HepG2 (cell line): ENCODE data around the gene TCF25. TPM values are rescaled to one million over a fixed set of nuclear protein-coding genes. Genes with fewer than 3 reads are reported as not detected.

Experiments used
- ARNT2 ChIP-seq: sonication (generic); formaldehyde crosslinking; IDR thresholded peaks from 2 replicates; pipeline ENCODE4 v1.8.0; 2022; ENCODE audit warnings: mild to moderate bottlenecking, low read depth, missing genetic modification reagents, moderate library complexity
- FOXP4 ChIP-seq: sonication (generic); formaldehyde crosslinking; IDR thresholded peaks from 2 replicates; pipeline ENCODE4 v1.4.0; 2020; ENCODE audit warnings: missing genetic modification reagents
- HNRNPUL1 ChIP-seq: fragments of 200-400 bp; formaldehyde crosslinking; IDR thresholded peaks from 2 replicates; pipeline ENCODE4 v1.6.1; 2017; ENCODE audit warnings: low read depth, mild to moderate bottlenecking, low read length, moderate library complexity
- MAF1 ChIP-seq: sonication (generic); formaldehyde crosslinking; IDR thresholded peaks from 2 replicates; pipeline ENCODE4 v1.5.0; 2020; ENCODE audit warnings: missing genetic modification reagents, borderline replicate concordance
- MNT ChIP-seq: fragments of 450-650 bp; IDR thresholded peaks from 2 replicates; pipeline ENCODE4 v1.6.1; 2016
- NFIC ChIP-seq: IDR thresholded peaks from 2 replicates; pipeline ENCODE4 v1.6.1; 2012; ENCODE audit warnings: mild to moderate bottlenecking, low read length, inconsistent platforms
- PCBP1 ChIP-seq: fragments of 200-400 bp; formaldehyde crosslinking; IDR thresholded peaks from 2 replicates; pipeline ENCODE4 v1.6.1; 2017; ENCODE audit warnings: mild to moderate bottlenecking, low read depth, low read length, borderline replicate concordance
- REPIN1 ChIP-seq: sonication (generic); formaldehyde crosslinking; IDR thresholded peaks from 2 replicates; pipeline ENCODE4 v1.8.0; 2022; ENCODE audit warnings: missing genetic modification reagents, low read depth, mild to moderate bottlenecking, borderline replicate concordance
- RFXAP ChIP-seq: sonication (generic); formaldehyde crosslinking; IDR thresholded peaks from 2 replicates; pipeline ENCODE4 v1.4.0; 2020; ENCODE audit warnings: missing genetic modification reagents, borderline replicate concordance
- SRSF1 ChIP-seq: fragments of 200-400 bp; formaldehyde crosslinking; optimal IDR thresholded peaks from 2 replicates; pipeline ENCODE3; 2017; ENCODE audit warnings: mild to moderate bottlenecking, low read depth, low read length, moderate library complexity
- ZBTB21 ChIP-seq: sonication (generic); formaldehyde crosslinking; IDR thresholded peaks from 2 replicates; pipeline ENCODE4 v1.4.0; 2020; ENCODE audit warnings: missing genetic modification reagents
- ZNF567 ChIP-seq: sonication (generic); formaldehyde crosslinking; IDR thresholded peaks from 2 replicates; pipeline ENCODE4 v1.8.1; 2023; ENCODE audit warnings: mild to moderate bottlenecking, missing genetic modification reagents, borderline replicate concordance
- ZNF569 ChIP-seq: sonication (generic); formaldehyde crosslinking; IDR thresholded peaks from 2 replicates; pipeline ENCODE4 v1.5.0; 2020; ENCODE audit warnings: mild to moderate bottlenecking, missing genetic modification reagents, moderate library complexity, borderline replicate concordance
- ZNF770 ChIP-seq: sonication (generic); formaldehyde crosslinking; IDR thresholded peaks from 2 replicates; pipeline ENCODE4 v1.5.0; 2020; ENCODE audit warnings: mild to moderate bottlenecking, missing genetic modification reagents
- ZNF775 ChIP-seq: sonication (generic); formaldehyde crosslinking; IDR thresholded peaks from 2 replicates; pipeline ENCODE4 v1.4.0; 2020; ENCODE audit warnings: missing genetic modification reagents, mild to moderate bottlenecking, moderate library complexity, borderline replicate concordance
- ZSCAN9 ChIP-seq: IDR thresholded peaks from 2 replicates; pipeline ENCODE4 v1.6.1; 2016; ENCODE audit warnings: borderline replicate concordance
- polyA plus RNA-seq, 8 experiments: library from polyadenylated mRNA; depleted of rRNA in 3 of 8; stranded (reverse) in 7 of 8; unstranded in 1 of 8; fragments of >200 nt; fragmentation: Illumina TruSeq in 4 of 8; extraction: Trizol in 4 of 8; gene quantifications; 2 replicates each; pipeline versions ENCODE4 v1.2.1 to v1.2.3, GENCODE V29; 2011 to 2016; ENCODE audit warnings: low read depth in 4 of 8, missing spikeins in 1 of 8, mixed read lengths in 1 of 8; ENCODE audit not compliant: insufficient read depth in 1 of 8
- total RNA-seq, 5 experiments: library from RNA; depleted of rRNA; stranded (reverse); fragments of >200 nt; fragmentation: Illumina TruSeq; extraction: Trizol; gene quantifications; 2 replicates each; pipeline ENCODE4 v1.2.3, GENCODE V29; 2016; ENCODE audit warnings: low read depth in 1 of 5
- TF ChIP-seq, protein P1 (sequence below): sonication (generic); formaldehyde crosslinking; IDR thresholded peaks from 2 replicates; pipeline ENCODE4 v1.5.0; 2020; ENCODE audit warnings: mild to moderate bottlenecking, missing genetic modification reagents
- TF ChIP-seq, protein P2 (sequence below): sonication (generic); formaldehyde crosslinking; IDR thresholded peaks from 2 replicates; pipeline ENCODE4 v1.4.0; 2020; ENCODE audit warnings: missing genetic modification reagents

Gene TCF25
- total and polyA plus RNA-seq, 2 of the 13 experiments (the other 11 are each of a cell fraction or from before 2014, with no cell fraction given), result 138 to 206 TPM

GRCh38 chr16:89924297-89924924 is 51.0 kb downstream of the TCF25 start (continued):
- TF ChIP-seq FOXP4 (CRISPR knock-in tag) (no peak), PCBP1 (no peak), ARNT2 (CRISPR knock-in tag) (0 out of 2 replicates have a peak, but pooled peaks have one; percentile 58), RFXAP (no peak), MAF1 (CRISPR knock-in tag) (no peak), SRSF1 (no peak), REPIN1 (no peak), ZBTB21 (CRISPR knock-in tag) (no peak), ZSCAN9 (CRISPR knock-in tag) (no peak), ZNF569 (CRISPR knock-in tag) (no peak), ZNF770 (peak; percentile 30; the same call in 1 of the 2 replicates), NFIC (no peak), HNRNPUL1 (no peak), ZNF775 (CRISPR knock-in tag) (no peak), ZNF567 (0 out of 2 replicates have a peak, but pooled peaks have one; percentile 10), MNT (peak; percentile 74)
- TF ChIP-seq, protein P1, sequence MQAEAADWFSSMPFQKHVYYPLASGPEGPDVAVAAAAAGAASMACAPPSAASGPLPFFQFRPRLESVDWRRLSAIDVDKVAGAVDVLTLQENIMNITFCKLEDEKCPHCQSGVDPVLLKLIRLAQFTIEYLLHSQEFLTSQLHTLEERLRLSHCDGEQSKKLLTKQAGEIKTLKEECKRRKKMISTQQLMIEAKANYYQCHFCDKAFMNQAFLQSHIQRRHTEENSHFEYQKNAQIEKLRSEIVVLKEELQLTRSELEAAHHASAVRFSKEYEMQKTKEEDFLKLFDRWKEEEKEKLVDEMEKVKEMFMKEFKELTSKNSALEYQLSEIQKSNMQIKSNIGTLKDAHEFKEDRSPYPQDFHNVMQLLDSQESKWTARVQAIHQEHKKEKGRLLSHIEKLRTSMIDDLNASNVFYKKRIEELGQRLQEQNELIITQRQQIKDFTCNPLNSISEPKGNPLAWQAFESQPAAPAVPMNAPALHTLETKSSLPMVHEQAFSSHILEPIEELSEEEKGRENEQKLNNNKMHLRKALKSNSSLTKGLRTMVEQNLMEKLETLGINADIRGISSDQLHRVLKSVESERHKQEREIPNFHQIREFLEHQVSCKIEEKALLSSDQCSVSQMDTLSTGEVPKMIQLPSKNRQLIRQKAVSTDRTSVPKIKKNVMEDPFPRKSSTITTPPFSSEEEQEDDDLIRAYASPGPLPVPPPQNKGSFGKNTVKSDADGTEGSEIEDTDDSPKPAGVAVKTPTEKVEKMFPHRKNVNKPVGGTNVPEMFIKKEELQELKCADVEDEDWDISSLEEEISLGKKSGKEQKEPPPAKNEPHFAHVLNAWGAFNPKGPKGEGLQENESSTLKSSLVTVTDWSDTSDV, result no peak
- TF ChIP-seq, protein P2, sequence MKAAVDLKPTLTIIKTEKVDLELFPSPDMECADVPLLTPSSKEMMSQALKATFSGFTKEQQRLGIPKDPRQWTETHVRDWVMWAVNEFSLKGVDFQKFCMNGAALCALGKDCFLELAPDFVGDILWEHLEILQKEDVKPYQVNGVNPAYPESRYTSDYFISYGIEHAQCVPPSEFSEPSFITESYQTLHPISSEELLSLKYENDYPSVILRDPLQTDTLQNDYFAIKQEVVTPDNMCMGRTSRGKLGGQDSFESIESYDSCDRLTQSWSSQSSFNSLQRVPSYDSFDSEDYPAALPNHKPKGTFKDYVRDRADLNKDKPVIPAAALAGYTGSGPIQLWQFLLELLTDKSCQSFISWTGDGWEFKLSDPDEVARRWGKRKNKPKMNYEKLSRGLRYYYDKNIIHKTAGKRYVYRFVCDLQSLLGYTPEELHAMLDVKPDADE (CRISPR knock-in tag), result no peak
